GM23338 (cell line): Measurements from ENCODE around the gene CDK14. TPM values are rescaled to one million over a fixed set of nuclear protein-coding genes. Genes with fewer than 3 reads are reported as not detected.

Experiments
- ATAC-seq: fragments of 200-7000 bp; cut with Tn5 transposase; 3 replicates; pipeline ENCODE4 v1.9.1; 2020
- DNase-seq: peaks from one replicate; pipeline ENCODE4 v3.0.0-alpha.2; 2015; ENCODE audit warnings: low spot score
- H2AFZ ChIP-seq: fragments of 200-600 bp; sonication (generic); 2 replicates; pipeline ENCODE4 v1.8.0; 2016; ENCODE audit warnings: antibody characterized with exemption, mild to moderate bottlenecking, moderate library complexity
- H3F3A ChIP-seq: fragments of 200-600 bp; sonication (generic); replicated peaks from 2 replicates; pipeline ENCODE4 v1.8.0; 2017; ENCODE audit warnings: antibody characterized with exemption, mixed run types, low read depth
- H3K27ac ChIP-seq: fragments of 200-600 bp; sonication (generic); 2 replicates; pipeline ENCODE4 v1.6.1; 2016; ENCODE audit warnings: low read depth
- H3K27me3 ChIP-seq: fragments of 200-600 bp; sonication (generic); 2 replicates; pipeline ENCODE4 v1.8.0; 2016; ENCODE audit warnings: mild to moderate bottlenecking, mixed run types, moderate library complexity; ENCODE audit not compliant: insufficient read depth
- H3K36me3 ChIP-seq: fragments of 200-600 bp; sonication (generic); 2 replicates; pipeline ENCODE4 v1.8.0; 2016; ENCODE audit warnings: mild to moderate bottlenecking; ENCODE audit not compliant: insufficient read depth
- H3K4me1 ChIP-seq: fragments of 200-600 bp; sonication (generic); 2 replicates; pipeline ENCODE4 v1.8.0; 2016; ENCODE audit warnings: mild to moderate bottlenecking, moderate library complexity; ENCODE audit not compliant: insufficient read depth
- H3K4me2 ChIP-seq: fragments of 200-600 bp; sonication (generic); 2 replicates; pipeline ENCODE4 v1.7.1; 2017; ENCODE audit warnings: mixed run types
- H3K4me3 ChIP-seq: fragments of 200-600 bp; sonication (generic); 2 replicates; pipeline ENCODE4 v1.6.1; 2016; ENCODE audit warnings: mixed run types
- H3K79me2 ChIP-seq: fragments of 200-600 bp; sonication (generic); replicated peaks from 2 replicates; pipeline ENCODE4 v1.8.0; 2017; ENCODE audit warnings: mild to moderate bottlenecking; ENCODE audit not compliant: insufficient read depth
- H3K9me2 ChIP-seq: fragments of 200-600 bp; sonication (generic); 2 replicates; pipeline ENCODE4 v1.8.0; 2017; ENCODE audit not compliant: insufficient read depth
- H4K20me1 ChIP-seq: fragments of 200-600 bp; sonication (generic); replicated peaks from 2 replicates; pipeline ENCODE4 v1.8.0; 2017; ENCODE audit warnings: mild to moderate bottlenecking; ENCODE audit not compliant: insufficient read depth
- H3K27ac Mint-ChIP-seq: 2 replicates; pipeline ENCODE4 v1.8.0; 2020; ENCODE audit warnings: inconsistent platforms, mild to moderate bottlenecking, moderate library complexity, mixed read lengths
- H3K27me3 Mint-ChIP-seq: 3 replicates; pipeline ENCODE4 v1.8.0; 2022; ENCODE audit warnings: low read depth, mild to moderate bottlenecking, moderate library complexity, mixed read lengths, inconsistent platforms; ENCODE audit not compliant: insufficient read depth, poor library complexity
- H3K36me3 Mint-ChIP-seq: 3 replicates; pipeline ENCODE4 v1.8.0; 2021; ENCODE audit warnings: low read depth, mild to moderate bottlenecking, inconsistent platforms, moderate library complexity, mixed read lengths
- H3K4me1 Mint-ChIP-seq: 3 replicates; pipeline ENCODE4 v1.8.0; 2020; ENCODE audit warnings: mild to moderate bottlenecking, inconsistent platforms, mixed read lengths
- H3K4me3 Mint-ChIP-seq: 3 replicates; pipeline ENCODE4 v1.8.0; 2021; ENCODE audit warnings: moderate library complexity, mild to moderate bottlenecking, inconsistent platforms, mixed read lengths
- H3K9me3 Mint-ChIP-seq: 3 replicates; pipeline ENCODE4 v1.8.0; 2020; ENCODE audit warnings: moderate library complexity, mild to moderate bottlenecking, inconsistent platforms, mixed read lengths
- CREB1 ChIP-seq: fragments of 250-450 bp; sonication (Bioruptor Pico); IDR thresholded peaks from 2 replicates; pipeline ENCODE4 v1.5.0; 2020; ENCODE audit warnings: low read depth, mild to moderate bottlenecking, moderate library complexity
- EZH2 ChIP-seq: fragments of 200-600 bp; sonication (generic); IDR thresholded peaks from one replicate; pipeline ENCODE4 v1.8.0; 2017; ENCODE audit warnings: antibody characterized with exemption, mild to moderate bottlenecking, low read depth; ENCODE audit not compliant: unreplicated experiment
- EZH2phosphoT487 ChIP-seq: fragments of 200-600 bp; sonication (generic); IDR thresholded peaks from one replicate; pipeline ENCODE4 v1.8.1; 2018; ENCODE audit warnings: antibody characterized with exemption; ENCODE audit not compliant: unreplicated experiment
- JUNB ChIP-seq: IDR thresholded peaks from one replicate; pipeline ENCODE4 v1.6.1; 2016; ENCODE audit warnings: antibody characterized with exemption; ENCODE audit not compliant: unreplicated experiment
- NANOG ChIP-seq: IDR thresholded peaks from 2 replicates; pipeline ENCODE4 v1.6.1; 2016; ENCODE audit warnings: antibody characterized with exemption, borderline replicate concordance
- POLR2AphosphoS5 ChIP-seq: IDR thresholded peaks from 2 replicates; pipeline ENCODE4 v1.6.1; 2016; ENCODE audit warnings: antibody characterized with exemption, low read depth
- STAT1 ChIP-seq: IDR thresholded peaks from one replicate; pipeline ENCODE4 v1.6.1; 2016; ENCODE audit warnings: antibody characterized with exemption; ENCODE audit not compliant: unreplicated experiment
- ZNF114 ChIP-seq: fragments of 250-450 bp; sonication (Bioruptor Pico); IDR thresholded peaks from 2 replicates; pipeline ENCODE4 v1.5.0; 2020; ENCODE audit warnings: mild to moderate bottlenecking, moderate library complexity
- ZNF331 ChIP-seq: fragments of 250-450 bp; sonication (Bioruptor Pico); IDR thresholded peaks from 2 replicates; pipeline ENCODE4 v1.5.0; 2020; ENCODE audit warnings: low read depth, mild to moderate bottlenecking, moderate library complexity
- polyA plus RNA-seq: library from polyadenylated mRNA; unstranded; fragments of >200 nt; fragmentation: Nextera tagmentation; extraction: Ambion mirVana; gene quantifications from 2 replicates; pipeline ENCODE4 v1.2.1, GENCODE V29; 2016
- total RNA-seq: library from RNA; depleted of rRNA; stranded (reverse); fragments of >200 nt; shearing (Covaris generic); gene quantifications from 2 replicates; pipeline ENCODE4 v1.2.3, GENCODE V29; 2014
- TF ChIP-seq, protein P1 (sequence below): fragments of 250-450 bp; sonication (Bioruptor Pico); IDR thresholded peaks from 2 replicates; pipeline ENCODE4 v1.5.0; 2020; ENCODE audit warnings: mild to moderate bottlenecking, moderate library complexity
- TF ChIP-seq, protein P2 (sequence below), 2 experiments: fragments of 200-600 bp in 1 of 2; sonication (generic) in 1 of 2; conservative IDR thresholded peaks; 2 replicates each; pipeline versions ENCODE4 v1.5.1 to v1.6.1; 2016 to 2017; ENCODE audit warnings: antibody characterized with exemption in 2 of 2, low read depth in 2 of 2, mild to moderate bottlenecking in 2 of 2, moderate library complexity in 1 of 2
- TF ChIP-seq, protein P3 (sequence below): IDR thresholded peaks from 2 replicates; pipeline ENCODE4 v1.6.1; 2016; ENCODE audit warnings: antibody characterized with exemption
- TF ChIP-seq, protein P4 (sequence below): IDR thresholded peaks from one replicate; pipeline ENCODE4 v1.6.1; 2018; ENCODE audit warnings: antibody characterized with exemption; ENCODE audit not compliant: unreplicated experiment

Gene CDK14
- total and polyA plus RNA-seq, 2 experiments from 2014 or later: 11.2 to 24.0 TPM

DNA sequence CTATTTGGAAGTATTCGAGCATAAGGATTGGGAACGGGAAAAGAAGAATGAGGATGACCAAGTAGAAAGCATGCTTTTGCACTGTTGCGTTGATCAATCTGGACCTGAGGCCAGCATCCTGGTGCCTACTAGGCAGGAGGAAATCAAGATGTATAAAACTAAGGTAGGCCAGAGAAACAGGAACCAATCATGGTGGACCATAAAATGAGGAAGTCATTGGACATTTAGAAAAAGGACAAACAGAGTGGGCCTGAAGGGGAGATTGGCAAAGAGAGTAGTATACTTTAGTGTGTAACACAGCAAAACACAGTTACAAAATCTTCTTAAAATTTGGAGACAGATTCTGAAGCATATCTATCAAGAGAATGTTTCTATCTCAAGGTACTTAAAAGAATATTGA is 497.1 kb downstream of the CDK14 start:
- no peak overlapping the region for H3K4me3 Mint-ChIP-seq
- Histone ChIP-seq H3K4me3 (no peak overlapping the region), H3F3A (no peaks in the 10 kb centered on the region), H4K20me1 (no peaks in the 10 kb centered on the region), H3K9me2 (no peaks in the 10 kb centered on the region), H3K27ac (no peak overlapping the region), H3K4me1 (no peaks in the 10 kb centered on the region), H3K27me3 (no peaks in the 10 kb centered on the region), H2AFZ (no peak overlapping the region), H3K79me2 (no peaks in the 10 kb centered on the region), H3K4me2 (no peak overlapping the region), H3K36me3 (no peaks in the 10 kb centered on the region)
- no peak for DNase-seq
- H3K36me3 Mint-ChIP-seq: no peaks in the 10 kb centered on the region
- no peaks in the 10 kb centered on the region for H3K27me3 Mint-ChIP-seq
- ATAC-seq: no peak
- peaks cover 4% of the 10 kb centered on the region; the same call in 1 of the 3 replicates for H3K4me1 Mint-ChIP-seq
- TF ChIP-seq, protein P1, sequence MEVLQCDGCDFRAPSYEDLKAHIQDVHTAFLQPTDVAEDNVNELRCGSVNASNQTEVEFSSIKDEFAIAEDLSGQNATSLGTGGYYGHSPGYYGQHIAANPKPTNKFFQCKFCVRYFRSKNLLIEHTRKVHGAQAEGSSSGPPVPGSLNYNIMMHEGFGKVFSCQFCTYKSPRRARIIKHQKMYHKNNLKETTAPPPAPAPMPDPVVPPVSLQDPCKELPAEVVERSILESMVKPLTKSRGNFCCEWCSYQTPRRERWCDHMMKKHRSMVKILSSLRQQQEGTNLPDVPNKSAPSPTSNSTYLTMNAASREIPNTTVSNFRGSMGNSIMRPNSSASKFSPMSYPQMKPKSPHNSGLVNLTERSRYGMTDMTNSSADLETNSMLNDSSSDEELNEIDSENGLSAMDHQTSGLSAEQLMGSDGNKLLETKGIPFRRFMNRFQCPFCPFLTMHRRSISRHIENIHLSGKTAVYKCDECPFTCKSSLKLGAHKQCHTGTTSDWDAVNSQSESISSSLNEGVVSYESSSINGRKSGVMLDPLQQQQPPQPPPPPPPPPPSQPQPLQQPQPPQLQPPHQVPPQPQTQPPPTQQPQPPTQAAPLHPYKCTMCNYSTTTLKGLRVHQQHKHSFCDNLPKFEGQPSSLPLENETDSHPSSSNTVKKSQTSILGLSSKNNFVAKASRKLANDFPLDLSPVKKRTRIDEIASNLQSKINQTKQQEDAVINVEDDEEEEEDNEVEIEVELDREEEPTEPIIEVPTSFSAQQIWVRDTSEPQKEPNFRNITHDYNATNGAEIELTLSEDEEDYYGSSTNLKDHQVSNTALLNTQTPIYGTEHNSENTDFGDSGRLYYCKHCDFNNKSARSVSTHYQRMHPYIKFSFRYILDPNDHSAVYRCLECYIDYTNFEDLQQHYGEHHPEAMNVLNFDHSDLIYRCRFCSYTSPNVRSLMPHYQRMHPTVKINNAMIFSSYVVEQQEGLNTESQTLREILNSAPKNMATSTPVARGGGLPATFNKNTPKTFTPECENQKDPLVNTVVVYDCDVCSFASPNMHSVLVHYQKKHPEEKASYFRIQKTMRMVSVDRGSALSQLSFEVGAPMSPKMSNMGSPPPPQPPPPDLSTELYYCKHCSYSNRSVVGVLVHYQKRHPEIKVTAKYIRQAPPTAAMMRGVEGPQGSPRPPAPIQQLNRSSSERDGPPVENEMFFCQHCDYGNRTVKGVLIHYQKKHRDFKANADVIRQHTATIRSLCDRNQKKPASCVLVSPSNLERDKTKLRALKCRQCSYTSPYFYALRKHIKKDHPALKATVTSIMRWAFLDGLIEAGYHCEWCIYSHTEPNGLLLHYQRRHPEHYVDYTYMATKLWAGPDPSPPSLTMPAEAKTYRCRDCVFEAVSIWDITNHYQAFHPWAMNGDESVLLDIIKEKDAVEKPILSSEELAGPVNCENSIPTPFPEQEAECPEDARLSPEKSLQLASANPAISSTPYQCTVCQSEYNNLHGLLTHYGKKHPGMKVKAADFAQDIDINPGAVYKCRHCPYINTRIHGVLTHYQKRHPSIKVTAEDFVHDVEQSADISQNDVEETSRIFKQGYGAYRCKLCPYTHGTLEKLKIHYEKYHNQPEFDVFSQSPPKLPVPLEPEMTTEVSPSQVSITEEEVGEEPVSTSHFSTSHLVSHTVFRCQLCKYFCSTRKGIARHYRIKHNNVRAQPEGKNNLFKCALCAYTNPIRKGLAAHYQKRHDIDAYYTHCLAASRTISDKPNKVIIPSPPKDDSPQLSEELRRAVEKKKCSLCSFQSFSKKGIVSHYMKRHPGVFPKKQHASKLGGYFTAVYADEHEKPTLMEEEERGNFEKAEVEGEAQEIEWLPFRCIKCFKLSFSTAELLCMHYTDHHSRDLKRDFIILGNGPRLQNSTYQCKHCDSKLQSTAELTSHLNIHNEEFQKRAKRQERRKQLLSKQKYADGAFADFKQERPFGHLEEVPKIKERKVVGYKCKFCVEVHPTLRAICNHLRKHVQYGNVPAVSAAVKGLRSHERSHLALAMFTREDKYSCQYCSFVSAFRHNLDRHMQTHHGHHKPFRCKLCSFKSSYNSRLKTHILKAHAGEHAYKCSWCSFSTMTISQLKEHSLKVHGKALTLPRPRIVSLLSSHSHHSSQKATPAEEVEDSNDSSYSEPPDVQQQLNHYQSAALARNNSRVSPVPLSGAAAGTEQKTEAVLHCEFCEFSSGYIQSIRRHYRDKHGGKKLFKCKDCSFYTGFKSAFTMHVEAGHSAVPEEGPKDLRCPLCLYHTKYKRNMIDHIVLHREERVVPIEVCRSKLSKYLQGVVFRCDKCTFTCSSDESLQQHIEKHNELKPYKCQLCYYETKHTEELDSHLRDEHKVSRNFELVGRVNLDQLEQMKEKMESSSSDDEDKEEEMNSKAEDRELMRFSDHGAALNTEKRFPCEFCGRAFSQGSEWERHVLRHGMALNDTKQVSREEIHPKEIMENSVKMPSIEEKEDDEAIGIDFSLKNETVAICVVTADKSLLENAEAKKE (CRISPR knock-in tag): no peak
- no peak for TF ChIP-seq JUNB
- TF ChIP-seq CREB1 (CRISPR knock-in tag): no peak
- TF ChIP-seq, protein P2, sequence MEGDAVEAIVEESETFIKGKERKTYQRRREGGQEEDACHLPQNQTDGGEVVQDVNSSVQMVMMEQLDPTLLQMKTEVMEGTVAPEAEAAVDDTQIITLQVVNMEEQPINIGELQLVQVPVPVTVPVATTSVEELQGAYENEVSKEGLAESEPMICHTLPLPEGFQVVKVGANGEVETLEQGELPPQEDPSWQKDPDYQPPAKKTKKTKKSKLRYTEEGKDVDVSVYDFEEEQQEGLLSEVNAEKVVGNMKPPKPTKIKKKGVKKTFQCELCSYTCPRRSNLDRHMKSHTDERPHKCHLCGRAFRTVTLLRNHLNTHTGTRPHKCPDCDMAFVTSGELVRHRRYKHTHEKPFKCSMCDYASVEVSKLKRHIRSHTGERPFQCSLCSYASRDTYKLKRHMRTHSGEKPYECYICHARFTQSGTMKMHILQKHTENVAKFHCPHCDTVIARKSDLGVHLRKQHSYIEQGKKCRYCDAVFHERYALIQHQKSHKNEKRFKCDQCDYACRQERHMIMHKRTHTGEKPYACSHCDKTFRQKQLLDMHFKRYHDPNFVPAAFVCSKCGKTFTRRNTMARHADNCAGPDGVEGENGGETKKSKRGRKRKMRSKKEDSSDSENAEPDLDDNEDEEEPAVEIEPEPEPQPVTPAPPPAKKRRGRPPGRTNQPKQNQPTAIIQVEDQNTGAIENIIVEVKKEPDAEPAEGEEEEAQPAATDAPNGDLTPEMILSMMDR (conservative IDR thresholded peaks at IDR 0.05; ENCODE audit: low read depth in 2 of 2): no peak
- TF ChIP-seq POLR2AphosphoS5: no peak
- no peak for TF ChIP-seq ZNF114 (CRISPR knock-in tag)
- no peak for TF ChIP-seq ZNF331 (CRISPR knock-in tag)
- TF ChIP-seq EZH2phosphoT487: no peak
- TF ChIP-seq NANOG: no peak
- TF ChIP-seq, protein P3, sequence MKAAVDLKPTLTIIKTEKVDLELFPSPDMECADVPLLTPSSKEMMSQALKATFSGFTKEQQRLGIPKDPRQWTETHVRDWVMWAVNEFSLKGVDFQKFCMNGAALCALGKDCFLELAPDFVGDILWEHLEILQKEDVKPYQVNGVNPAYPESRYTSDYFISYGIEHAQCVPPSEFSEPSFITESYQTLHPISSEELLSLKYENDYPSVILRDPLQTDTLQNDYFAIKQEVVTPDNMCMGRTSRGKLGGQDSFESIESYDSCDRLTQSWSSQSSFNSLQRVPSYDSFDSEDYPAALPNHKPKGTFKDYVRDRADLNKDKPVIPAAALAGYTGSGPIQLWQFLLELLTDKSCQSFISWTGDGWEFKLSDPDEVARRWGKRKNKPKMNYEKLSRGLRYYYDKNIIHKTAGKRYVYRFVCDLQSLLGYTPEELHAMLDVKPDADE: no peak
- TF ChIP-seq STAT1: no peak
- no peak for TF ChIP-seq EZH2
- TF ChIP-seq, protein P4, sequence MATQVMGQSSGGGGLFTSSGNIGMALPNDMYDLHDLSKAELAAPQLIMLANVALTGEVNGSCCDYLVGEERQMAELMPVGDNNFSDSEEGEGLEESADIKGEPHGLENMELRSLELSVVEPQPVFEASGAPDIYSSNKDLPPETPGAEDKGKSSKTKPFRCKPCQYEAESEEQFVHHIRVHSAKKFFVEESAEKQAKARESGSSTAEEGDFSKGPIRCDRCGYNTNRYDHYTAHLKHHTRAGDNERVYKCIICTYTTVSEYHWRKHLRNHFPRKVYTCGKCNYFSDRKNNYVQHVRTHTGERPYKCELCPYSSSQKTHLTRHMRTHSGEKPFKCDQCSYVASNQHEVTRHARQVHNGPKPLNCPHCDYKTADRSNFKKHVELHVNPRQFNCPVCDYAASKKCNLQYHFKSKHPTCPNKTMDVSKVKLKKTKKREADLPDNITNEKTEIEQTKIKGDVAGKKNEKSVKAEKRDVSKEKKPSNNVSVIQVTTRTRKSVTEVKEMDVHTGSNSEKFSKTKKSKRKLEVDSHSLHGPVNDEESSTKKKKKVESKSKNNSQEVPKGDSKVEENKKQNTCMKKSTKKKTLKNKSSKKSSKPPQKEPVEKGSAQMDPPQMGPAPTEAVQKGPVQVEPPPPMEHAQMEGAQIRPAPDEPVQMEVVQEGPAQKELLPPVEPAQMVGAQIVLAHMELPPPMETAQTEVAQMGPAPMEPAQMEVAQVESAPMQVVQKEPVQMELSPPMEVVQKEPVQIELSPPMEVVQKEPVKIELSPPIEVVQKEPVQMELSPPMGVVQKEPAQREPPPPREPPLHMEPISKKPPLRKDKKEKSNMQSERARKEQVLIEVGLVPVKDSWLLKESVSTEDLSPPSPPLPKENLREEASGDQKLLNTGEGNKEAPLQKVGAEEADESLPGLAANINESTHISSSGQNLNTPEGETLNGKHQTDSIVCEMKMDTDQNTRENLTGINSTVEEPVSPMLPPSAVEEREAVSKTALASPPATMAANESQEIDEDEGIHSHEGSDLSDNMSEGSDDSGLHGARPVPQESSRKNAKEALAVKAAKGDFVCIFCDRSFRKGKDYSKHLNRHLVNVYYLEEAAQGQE: no peak
- H3K9me3 Mint-ChIP-seq: no peaks in the 10 kb centered on the region
- no peak overlapping the region for H3K27ac Mint-ChIP-seq
